Stimulated activated naive CD8-positive, alpha-beta T cell treated with anti-CD3 and anti-CD28 coated beads, Interleukin-15, Interleukin-2, amounts not matched to agents 100 U/mL and 50 U/mL, for 24 hours (primary cell): ENCODE data around the gene CNTN1.

Source experiments
- ATAC-seq: fragments of 150-1000 bp; cut with Tn5 transposase; one replicate; pipeline ENCODE4 v1.10.0; 2021
- DNase-seq: peaks from one replicate; pipeline ENCODE4 v3.0.0; 2021

CNTN1 gene

DNA sequence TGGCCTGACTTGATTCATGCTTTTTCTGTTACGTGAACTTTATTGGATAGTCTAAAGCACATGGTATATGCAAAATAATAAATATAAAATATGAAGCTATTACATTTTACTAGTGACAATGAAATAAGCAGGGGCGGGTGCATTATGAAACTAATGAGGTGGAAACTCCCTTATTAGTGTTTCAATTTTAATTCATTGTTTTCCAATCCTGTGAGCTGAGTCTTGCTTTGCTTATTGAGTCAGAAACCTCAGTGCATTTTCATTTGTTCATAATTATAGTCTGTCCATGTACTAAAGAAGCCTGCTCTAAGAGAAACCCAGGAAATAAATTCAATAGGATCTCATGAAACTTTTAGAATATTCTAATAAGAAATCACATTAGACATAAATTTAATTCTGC is 78.5 kb downstream of the CNTN1 start:
- DNase-seq: no peak
- no peak for ATAC-seq

DNA sequence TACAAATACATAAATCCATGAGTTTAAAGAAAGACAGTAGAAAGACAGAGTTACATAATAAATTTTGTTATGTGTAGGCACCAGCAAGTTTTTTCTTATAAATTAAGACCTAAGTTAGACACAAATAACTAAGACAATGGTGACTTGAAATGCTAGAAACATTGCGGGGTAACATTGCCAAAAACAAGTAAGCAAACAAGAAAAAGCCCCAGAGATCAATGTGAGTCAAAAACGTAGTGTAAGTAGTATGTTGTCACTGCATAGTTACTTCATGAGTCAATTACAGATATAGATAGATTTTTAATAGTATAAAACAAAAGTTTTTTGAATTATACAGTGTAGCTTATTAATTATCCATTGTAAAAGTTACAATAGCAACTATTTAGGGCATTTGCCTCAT is 83.4 kb downstream of the CNTN1 start:
- DNase-seq (no peak), ATAC-seq (no peak)

DNA sequence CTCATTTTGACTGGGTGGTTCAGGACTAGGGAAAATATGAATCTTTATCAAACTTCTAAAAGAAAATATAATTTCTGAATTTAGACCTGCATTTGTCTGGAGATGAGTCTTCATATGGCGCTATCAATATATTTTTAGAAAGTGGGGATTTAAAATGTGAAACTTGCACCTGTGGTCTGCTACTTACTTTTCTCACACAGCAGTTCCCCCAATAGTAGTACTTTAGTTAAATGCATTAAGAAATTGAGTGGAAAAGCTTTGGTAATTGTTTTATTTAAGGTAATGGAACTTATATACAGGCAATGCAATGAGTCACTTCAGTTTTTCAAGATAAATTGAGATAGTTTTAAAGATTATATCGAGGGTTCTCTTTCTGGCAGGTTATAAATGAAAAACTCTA is 91.9 kb downstream of the CNTN1 start:
- DNase-seq (no peak), ATAC-seq (no peak)

DNA sequence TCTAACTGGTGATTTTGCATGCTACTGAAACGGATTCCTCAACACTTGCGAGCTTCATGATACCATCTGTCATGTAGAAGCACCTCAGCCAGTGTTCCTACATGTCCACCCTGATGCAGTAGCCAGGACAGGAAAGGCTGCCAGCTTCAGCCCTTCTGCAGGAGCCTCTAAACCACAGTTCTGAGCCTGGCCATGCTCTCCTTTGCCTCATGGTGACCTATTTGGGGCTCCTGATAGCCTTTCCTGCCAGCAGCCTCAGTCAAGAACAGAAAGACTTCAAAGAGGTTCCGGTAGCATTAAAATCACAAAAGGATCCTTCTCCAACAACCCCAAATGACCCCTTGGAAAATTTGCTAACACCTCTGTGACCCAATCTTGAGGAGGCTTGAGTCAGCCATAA is 96.0 kb downstream of the CNTN1 start:
- ATAC-seq: no peak
- DNase-seq: no peak

DNA sequence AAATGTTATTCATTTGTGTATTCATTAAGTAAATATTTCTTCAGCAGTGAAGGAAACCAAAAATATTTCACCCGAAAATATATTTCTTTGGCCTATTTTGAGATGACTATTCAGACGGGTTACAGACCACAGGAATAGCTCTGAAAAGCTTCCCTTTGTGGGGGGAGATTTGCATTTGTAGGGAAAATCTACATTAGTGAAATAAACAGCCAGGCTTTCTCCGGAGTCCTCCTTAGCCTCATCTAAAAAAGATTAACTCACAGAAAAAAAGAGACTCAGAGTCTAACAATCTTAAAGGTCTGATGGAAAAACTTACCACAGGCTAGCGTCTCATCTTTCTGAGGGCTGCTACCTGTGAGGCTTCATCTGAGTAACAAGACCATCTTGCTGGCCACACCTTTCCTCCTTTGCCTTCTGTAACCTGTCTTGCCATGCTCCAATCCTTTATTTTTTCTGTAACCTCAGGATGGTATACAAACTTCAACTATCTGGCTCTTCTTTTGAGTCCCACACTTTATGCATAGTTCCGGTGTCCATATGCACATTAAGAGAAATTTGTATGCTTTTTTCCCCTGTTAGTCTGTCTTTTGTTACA is 100.7 kb downstream of the CNTN1 start:
- DNase-seq (no peak), ATAC-seq (no peak)

DNA sequence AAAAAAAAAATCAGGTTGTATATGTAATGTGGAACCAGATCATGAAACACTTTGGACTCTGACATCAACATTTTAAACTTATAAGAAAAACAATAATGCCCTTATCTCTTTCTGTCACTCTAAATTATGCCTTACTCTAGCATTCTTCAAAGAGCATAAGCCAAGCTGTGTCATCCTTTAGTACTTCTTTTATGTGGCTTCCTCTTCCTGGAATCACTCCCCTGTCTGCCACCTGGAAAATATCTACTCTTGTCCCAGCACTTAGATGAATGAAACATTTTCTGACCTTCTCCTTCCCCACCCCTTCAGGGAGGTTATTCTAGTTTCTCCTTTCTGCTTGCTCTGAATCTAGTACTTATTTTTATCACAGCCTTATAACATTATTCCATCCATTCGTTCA is 101.2 kb downstream of the CNTN1 start:
- DNase-seq (no peak), ATAC-seq (no peak)

DNA sequence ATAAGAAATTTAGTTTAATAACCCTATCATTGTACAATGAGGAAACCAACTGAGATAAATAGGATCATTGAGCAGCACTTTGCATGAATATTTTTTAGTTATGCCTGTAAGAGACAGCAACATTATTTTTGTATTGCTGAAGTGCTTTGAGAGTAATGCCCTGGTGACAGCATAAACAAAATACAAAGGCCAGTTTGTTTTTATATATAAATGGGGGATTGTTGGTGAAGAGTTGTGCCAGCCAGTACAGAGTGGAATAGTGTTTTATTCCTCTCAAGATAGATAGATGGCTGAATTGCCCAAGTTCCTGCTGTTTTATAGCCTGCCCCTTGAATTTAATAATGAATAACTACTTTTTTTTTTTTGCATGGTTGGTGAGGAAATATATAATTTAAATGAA is 101.8 kb downstream of the CNTN1 start:
- DNase-seq (no peak), ATAC-seq (no peak)

DNA sequence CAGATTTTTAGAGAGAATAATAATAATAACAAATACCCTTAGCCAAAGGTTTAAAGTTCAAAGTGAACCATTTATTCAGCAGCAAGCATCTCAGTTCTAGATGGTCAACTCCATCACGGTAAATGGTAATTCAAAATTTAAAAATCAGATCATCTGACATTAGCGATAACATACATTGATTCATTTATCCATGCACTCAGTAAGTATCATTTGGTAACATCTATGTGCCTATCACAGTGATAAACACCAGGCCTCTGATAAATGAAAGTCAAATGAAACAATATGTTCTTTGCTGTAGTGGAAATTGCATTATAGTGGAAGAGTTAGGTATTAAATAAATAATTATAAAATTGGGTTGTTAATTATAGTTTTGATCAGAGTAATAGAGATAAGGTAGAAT is 108.8 kb downstream of the CNTN1 start:
- DNase-seq: no peak
- ATAC-seq: no peak

DNA sequence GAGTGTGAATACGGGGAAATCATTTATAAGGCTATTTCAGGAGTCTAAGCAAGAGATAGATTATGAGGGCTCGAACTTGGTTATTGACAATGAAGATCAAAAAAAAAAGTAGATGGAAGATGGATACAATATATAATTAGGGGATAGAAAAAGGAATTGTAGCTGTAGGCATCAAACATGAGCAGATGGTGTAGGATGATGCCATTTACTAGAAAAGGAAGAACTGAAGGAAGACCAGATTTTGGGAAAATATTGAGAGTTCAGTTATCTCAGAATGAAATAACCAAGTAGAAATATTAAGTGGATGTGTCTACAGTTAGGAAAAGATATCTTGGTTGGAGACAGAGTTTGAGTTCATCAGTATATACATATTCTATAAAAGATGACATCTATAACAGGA is 109.6 kb downstream of the CNTN1 start:
- DNase-seq (no peak), ATAC-seq (no peak)

DNA sequence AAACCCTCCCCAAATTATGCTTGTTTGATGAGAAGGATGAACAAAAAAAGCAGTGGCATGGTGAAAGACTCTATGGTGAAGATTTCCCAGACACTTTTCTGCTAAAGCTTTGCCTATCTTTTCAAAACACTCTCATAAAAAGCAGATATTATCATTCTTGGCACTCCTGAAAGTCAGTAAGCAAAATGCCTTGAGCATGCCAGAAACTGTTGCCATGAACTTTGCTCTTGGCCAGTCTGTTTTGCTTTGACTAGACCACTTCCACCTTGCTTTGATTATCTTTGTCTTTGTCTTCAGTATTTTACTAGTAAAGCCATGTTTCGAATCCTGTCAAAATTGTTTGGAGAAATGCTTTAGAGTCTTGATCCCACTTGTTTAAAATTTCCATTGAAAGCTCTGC is 110.4 kb downstream of the CNTN1 start:
- ATAC-seq: no peak
- no peak for DNase-seq

DNA sequence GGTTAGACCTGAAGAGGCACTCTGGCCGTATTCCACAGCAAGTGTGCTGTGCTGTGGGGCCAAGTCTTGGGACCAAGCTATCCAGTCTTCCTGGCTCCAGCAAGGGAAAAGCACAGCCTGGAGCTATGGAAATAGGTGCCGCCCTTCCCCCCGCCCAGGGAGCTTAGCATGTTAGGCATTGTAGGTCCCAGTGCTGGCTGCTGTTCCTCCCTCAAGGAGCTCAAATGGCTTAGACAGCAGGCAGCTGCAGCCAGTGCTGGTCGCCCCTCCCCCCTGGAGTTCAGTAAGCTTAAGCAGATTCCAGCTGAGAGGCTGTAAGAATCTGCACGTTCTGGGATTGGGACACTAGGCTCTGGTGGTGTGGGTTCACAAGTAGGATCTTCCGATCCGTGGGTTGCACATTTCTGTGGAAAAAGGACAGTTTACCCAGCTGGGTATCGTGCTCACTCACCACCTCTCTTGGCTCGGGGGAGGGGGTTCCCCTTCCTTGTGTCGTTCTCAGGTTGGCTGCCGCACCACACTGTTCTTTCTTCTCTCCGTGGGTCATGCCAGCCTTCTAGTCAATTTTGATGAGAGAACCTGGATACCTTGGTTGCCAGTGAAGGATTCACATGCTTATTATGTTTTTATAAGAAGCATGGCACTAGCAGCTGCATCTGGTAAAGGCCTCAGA is 127.3 kb downstream of the CNTN1 start:
- ATAC-seq: no peak
- DNase-seq: no peak

DNA sequence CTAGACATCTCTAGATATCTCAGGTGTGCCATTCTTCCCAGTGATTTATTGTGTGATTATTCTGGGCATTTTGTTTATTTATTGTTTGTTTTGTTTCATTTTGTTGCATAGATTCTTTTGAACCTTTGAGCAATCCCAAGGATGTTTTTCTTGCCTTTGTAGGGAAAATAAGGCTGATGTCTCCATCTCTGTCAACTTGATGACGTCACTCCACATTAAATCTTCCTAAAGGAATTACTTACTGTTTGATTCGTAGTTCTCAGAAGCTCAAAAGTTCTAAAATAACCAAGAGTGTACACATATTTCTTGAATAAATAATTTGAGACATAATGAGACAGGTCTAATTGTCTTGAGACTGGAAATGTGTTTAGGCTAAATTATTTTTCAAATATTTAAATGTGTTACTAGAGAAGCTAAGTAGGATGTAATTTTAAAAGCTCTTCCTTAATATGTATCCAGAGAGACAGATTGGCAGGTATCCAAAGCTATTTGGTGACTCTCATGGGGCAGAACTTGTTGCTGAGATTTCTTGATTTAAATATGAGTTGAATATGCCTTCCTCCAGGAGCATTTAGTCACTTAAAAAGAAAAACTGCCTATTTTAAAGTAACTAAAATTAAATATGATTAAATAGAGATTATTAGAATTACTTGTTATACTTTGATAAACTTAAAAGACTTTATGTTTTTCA is 128.7 kb downstream of the CNTN1 start:
- DNase-seq (no peak), ATAC-seq (no peak)

DNA sequence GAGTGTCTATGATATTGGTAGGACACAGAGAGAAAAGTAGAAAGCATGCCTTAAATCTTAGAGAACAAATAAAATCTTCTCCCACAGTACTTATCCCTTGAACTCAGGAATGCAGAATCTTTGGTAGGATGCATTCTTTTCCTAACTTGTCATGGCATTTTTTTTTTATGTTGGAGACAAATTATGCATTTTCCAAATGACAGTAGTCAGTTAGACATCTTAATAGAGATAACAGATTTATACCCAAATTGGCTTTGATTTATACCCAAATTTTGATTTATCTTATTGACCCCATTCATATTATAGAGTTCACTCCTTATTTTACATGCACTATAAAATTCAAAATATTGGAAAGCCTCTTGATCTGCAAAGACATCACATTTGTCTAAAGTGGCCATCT is 132.9 kb downstream of the CNTN1 start:
- ATAC-seq (no peak), DNase-seq (no peak)

DNA sequence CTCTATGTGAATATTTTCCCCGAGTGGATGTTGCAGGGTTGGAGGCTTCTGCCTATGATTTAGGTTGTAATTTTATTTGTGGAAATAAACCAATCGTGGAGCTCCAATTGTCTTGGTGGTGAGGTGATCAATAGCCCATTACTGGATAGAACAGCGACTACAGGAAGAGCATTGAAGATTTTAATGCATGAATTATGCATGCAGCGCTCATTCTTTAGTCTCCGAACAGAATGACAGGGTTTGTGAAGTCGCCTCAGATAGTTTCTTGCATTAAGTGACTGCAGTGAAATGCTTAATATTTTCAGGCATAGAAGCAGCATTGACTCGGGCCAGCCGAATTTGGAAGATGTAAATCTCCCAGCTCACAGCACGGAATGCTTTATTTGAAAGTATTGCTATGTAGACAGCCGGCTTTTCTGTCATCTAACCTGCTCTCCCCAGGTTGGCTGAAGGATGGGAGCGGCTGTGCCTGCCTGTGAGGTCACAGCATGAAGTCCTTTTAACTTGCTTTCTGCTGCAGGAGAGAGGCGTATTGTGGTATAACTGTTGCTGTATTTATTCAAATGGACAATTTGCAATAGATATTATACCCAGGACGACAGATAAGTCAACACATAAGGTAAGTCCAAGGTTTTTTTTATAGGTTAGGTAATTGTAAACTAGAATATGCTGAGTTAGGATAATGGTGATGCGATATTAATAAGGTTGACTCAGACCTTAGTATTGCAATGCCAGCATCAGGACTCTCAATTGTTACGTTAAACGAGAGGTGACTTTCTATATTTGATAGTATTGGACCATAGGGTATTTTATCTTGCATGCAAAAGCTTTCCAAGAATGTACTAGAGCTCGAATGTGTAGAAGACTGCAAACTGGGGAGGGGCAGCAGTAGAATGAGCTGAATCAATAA is 135.7 kb downstream of the CNTN1 start:
- ATAC-seq (no peak), DNase-seq (no peak)

DNA sequence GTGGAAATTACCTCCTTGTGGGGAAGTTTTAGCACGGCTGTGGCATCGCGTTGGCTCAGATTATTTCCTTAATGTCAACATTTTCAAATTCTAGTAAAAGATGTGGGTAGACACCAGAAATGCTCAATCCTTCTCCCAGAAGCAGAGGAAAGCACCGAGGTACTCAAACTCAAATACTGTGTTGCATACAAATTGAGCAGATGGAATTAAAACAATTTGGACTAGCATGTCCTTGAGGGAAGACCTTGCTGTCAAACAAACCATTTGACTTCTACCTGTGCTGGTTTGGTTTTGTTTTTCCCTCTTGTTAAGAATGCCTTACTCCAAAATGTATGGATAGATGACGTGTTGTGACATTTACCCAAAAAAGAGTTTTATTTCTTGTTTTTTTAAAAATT is 136.4 kb downstream of the CNTN1 start:
- DNase-seq: no peak
- ATAC-seq: no peak

DNA sequence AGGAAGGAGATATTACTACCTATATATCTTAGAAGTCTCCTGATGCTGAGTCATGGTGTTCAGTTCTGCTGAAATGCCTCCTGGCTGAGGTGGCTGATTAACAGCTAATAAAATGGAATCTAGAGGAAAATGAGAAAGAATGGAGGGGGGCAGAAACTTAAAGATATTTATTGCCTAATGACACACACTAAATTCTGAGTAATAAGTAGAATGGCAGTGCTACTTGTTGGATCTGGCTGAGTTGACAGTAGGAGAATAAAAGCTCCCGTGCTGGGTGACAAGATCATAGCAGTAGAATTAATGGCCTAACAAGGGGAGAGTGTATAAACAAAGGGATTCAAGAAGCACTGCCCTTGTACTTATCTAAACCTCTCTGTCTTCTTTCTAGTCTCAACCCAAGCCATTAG is 137.5 kb downstream of the CNTN1 start:
- ATAC-seq (no peak), DNase-seq (no peak)

DNA sequence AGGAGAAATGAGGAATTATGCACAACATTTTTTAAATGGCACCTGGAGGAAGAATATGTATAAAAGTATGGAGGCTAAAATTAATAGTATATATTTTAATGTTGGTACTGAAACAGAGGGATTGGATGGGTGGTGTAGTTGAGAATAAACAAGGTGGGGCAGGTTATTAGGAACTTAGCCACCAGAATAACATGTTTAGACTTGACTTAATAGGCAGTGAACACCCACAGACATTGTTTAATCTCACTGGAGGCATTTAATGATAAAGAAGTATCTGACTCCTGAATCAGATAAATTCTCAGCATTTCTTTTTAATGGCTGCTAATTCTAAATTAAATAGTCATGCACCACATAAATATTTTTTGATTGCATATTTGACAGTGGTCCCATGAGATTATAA is 139.7 kb downstream of the CNTN1 start:
- DNase-seq (no peak), ATAC-seq (no peak)

DNA sequence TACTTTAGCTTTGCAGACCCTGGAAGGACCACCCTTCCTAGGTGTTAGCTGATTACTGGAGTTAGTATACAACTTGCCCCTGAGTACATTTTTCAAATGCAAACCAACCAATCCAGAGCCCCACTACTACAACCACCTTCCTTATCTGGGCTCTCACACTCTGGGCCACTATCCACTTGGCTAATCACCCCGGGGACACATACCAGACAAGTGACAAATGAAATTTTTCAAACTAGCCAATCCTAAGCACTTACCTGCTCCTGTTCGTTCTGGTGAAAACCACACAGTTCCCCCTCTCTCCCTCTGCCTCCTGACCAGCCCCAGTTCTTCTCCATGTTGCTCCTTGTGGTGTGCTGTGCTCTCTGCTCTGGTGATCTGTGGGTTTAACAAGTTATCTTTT is 140.4 kb downstream of the CNTN1 start:
- no peak for ATAC-seq
- no peak for DNase-seq

DNA sequence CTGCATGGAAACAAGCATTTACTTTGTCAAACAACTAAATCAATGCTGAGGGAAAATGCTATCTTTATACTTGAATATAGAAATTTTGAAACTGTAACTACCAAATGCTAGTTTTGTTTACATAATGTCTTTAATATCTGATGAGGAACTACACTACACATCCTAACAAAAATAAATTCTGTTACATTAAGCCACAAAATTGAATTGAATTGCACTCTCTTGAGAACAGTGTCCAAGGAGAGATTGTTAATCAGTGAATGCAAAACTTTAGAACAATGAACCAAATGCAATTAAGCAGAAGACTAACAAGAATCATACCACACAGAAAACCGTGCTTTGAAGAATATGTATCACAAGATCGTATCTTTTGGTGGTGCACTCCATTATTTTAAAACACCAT is 141.6 kb downstream of the CNTN1 start:
- DNase-seq (no peak), ATAC-seq (no peak)

DNA sequence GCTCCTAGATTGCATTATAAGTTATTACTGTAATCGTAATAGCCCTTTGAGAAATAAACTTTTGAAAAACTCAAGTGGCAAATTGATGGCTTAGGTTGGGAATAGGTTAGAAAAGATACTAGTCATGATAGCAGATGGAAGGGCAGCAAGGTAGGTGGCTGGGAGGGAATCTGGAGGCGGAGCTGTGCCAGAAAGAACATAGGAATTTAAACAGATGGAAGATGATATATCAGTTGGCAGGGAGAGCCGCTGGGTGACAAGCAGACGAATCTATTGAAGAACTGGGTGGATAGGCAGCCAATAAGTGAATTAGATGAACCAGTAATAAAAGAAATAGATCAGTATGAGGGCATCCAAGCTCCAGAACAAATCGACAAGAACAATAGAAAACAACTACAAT is 142.1 kb downstream of the CNTN1 start:
- ATAC-seq (no peak), DNase-seq (no peak)

DNA sequence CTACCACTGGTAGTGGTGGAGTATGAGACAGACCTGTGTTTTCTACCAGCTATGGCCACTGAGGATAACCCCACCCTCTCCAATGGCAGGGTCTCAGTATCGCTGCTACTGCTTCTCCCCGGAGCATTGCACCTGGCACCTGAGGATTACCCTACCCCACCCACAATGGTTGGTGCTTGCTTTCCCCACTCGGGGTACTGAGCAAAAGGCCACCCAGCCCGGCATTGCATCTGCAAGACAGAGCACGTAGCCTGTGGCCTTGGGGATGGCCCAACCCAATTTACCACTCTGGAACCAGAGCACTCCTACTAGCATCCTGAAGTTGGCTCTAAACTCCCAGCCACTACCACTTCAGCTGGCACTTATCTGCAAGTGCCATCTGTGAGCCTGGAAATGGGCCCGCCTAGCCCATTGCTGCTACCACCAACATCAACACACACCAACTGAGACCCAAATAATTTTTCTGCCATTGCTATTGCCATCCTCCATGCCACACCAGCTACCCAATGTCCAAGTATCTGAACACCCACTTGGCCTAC is 145.7 kb downstream of the CNTN1 start:
- no peak for ATAC-seq
- no peak for DNase-seq

DNA sequence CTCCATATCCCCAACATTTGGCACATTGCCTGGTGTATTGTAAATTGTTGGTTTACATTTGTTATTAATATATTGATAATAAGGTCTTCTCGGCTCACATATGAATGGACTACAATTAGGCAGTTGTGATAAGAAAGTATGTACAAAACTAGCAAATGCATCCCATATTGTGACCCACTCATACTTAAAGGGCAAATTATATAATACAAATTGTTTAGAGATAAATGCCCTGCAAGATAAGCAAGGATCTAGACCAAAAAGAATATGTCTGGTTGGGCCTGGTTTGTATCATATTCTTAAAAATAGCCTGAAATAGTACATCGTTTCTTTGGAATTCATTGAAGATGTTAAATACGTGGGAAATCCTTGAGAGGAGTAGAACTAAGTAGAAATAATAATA is 151.3 kb downstream of the CNTN1 start:
- ATAC-seq (no peak), DNase-seq (no peak)

DNA sequence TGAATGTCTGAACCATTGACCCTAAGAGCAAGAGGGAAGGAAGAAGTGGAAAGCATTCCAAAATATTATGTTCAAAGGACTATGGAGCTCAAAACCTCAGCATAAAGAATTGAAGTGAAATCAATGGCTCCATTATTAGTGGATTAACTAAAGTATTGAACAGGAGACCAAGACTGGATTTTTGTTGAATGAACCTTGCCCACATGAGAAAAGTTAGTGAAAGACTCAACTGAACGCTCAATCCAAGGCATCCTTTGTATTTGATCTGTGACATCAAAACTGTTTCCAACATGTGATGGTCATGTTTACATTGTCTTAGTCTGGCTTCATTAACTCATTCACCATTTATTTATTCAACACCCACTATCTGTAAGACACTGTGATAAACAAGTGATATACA is 161.0 kb downstream of the CNTN1 start:
- no peak for ATAC-seq

More for the DNA sequence above, 161.0 kb downstream of the CNTN1 start:
- DNase-seq: no peak
